ENCODE measurements around the gene ADAMTSL1.

Gene ADAMTSL1

GRCh38 chr9:18826248-18826647, 352.3 kb downstream of the ADAMTSL1 start:
- TF ChIP-seq ZNF521 (tag by site-specific recombination; IDR thresholded peaks at IDR 0.05), result no peak
- TF ChIP-seq ZNF132 (tag by site-specific recombination; IDR thresholded peaks at IDR 0.05; ENCODE audit: borderline replicate concordance), result no peak
- no peak for TF ChIP-seq ZNF704 (tag by site-specific recombination; IDR thresholded peaks at IDR 0.05)
- TF ChIP-seq ZNF112 (tag by site-specific recombination; IDR thresholded peaks at IDR 0.05), result no peak
- no peak for TF ChIP-seq ZNF302 (tag by site-specific recombination; IDR thresholded peaks at IDR 0.05; ENCODE audit: low read depth)
- no peak for TF ChIP-seq ZNF292 (tag by site-specific recombination; IDR thresholded peaks at IDR 0.05; ENCODE audit: borderline replicate concordance, low read depth)
- no peak for TF ChIP-seq ZBTB20 (tag by site-specific recombination; IDR thresholded peaks at IDR 0.05)
- no peak for TF ChIP-seq HOXC10 (CRISPR knock-in tag; IDR thresholded peaks at IDR 0.05)
- TF ChIP-seq ZIC2 (tag by site-specific recombination; IDR thresholded peaks at IDR 0.05), result peak; percentile 95
- TF ChIP-seq ZNF114 (tag by site-specific recombination; IDR thresholded peaks at IDR 0.05), result no peak
- TF ChIP-seq ZBTB17 (tag by site-specific recombination; IDR thresholded peaks at IDR 0.05), result 0 out of 2 replicates have a peak, but pooled peaks have one; percentile 12
- Histone ChIP-seq H3K4me1 (ENCODE audit: control insufficient read depth, insufficient read depth, low read length) (peaks cover 8% of the 10 kb centered on the region), H3K4me3 (ENCODE audit: low read depth, low read length) (no peak overlapping the region), H3K9me3 (ENCODE audit: control insufficient read depth, insufficient read depth, low read depth, low read length) (no peaks in the 10 kb centered on the region), H3K36me3 (ENCODE audit: control insufficient read depth in 2 of 2, insufficient read depth in 1 of 2, low read length in 2 of 2) (no peaks in the 10 kb centered on the region), H3K27ac (ENCODE audit: extremely low read depth, low read depth, low read length) (no peak overlapping the region)
- ChIA-PET CTCF (interaction anchor here (0.6 to 0.9 kb wide), 5 partner anchors 34 to 562 kb away, joined by 3 to 4 read pairs (median 3); no protein-coding TSS in a partner anchor), POLR2A (no interaction called here)

GRCh38 chr9:18829066-18829465, 355.1 kb downstream of the ADAMTSL1 start:
- H3K4me3 ChIP-seq (ENCODE audit: low read depth, low read length), result no peak overlapping the region
- POLR2A ChIA-PET, result interaction anchor here (1.5 kb wide), 1 partner anchor 148 kb away, joined by 3 read pairs; no protein-coding TSS in a partner anchor
- H3K9me3 ChIP-seq (ENCODE audit: control insufficient read depth, insufficient read depth, low read depth, low read length), result no peaks in the 10 kb centered on the region
- H3K27ac ChIP-seq (ENCODE audit: extremely low read depth, low read depth, low read length), result no peak overlapping the region
- H3K4me1 ChIP-seq (ENCODE audit: control insufficient read depth, insufficient read depth, low read length), result peaks cover 5% of the 10 kb centered on the region; the same call in 1 of the 2 replicates
- H3K36me3 ChIP-seq (ENCODE audit: control insufficient read depth in 2 of 2, insufficient read depth in 1 of 2, low read length in 2 of 2), result no peaks in the 10 kb centered on the region
- CTCF ChIA-PET, result no interaction called here
- no peak for TF ChIP-seq MYNN (tag by site-specific recombination; IDR thresholded peaks at IDR 0.05; ENCODE audit: borderline replicate concordance)

GRCh38 chr9:18829873-18830272, 355.9 kb downstream of the ADAMTSL1 start:
- H3K9me3 ChIP-seq (ENCODE audit: control insufficient read depth, insufficient read depth, low read depth, low read length), result no peaks in the 10 kb centered on the region
- ChIA-PET CTCF (interaction anchor here (0.6 kb wide), 1 partner anchor 357 kb away, joined by 5 read pairs; no protein-coding TSS in a partner anchor), POLR2A (interaction anchor here (1.5 kb wide), 1 partner anchor 147 kb away, joined by 3 read pairs; no protein-coding TSS in a partner anchor)
- no peak overlapping the region for H3K27ac ChIP-seq (ENCODE audit: extremely low read depth, low read depth, low read length)
- no peaks in the 10 kb centered on the region for H3K36me3 ChIP-seq (ENCODE audit: control insufficient read depth in 2 of 2, insufficient read depth in 1 of 2, low read length in 2 of 2)
- no peak overlapping the region for H3K4me3 ChIP-seq (ENCODE audit: low read depth, low read length)
- peaks cover 5% of the 10 kb centered on the region; the same call in 1 of the 2 replicates for H3K4me1 ChIP-seq (ENCODE audit: control insufficient read depth, insufficient read depth, low read length)
- TF ChIP-seq ATF2 (tag by site-specific recombination; IDR thresholded peaks at IDR 0.05; ENCODE audit: low read depth), result no peak
- peak; percentile 51 for TF ChIP-seq ZFHX2 (tag by site-specific recombination; conservative IDR thresholded peaks at IDR 0.05)
- TF ChIP-seq ZNF449 (tag by site-specific recombination; IDR thresholded peaks at IDR 0.05), result 0 out of 2 replicates have a peak, but pooled peaks have one; percentile 37
- no peak for TF ChIP-seq SETDB1 (IDR thresholded peaks at IDR 0.05; ENCODE audit: insufficient read length, low read length)
- TF ChIP-seq TCF7L2 (IDR thresholded peaks at IDR 0.05; ENCODE audit: borderline replicate concordance, low read depth, low read length), result no peak
- no peak for TF ChIP-seq ZBTB6 (tag by site-specific recombination; IDR thresholded peaks at IDR 0.05)
- TF ChIP-seq HOXC10 (CRISPR knock-in tag; IDR thresholded peaks at IDR 0.05), result no peak
- TF ChIP-seq ZNF24 (tag by site-specific recombination; IDR thresholded peaks at IDR 0.05), result no peak
- TF ChIP-seq BCL11A (tag by site-specific recombination; IDR thresholded peaks at IDR 0.05; ENCODE audit: low read depth), result no peak
- TF ChIP-seq ZNF658 (tag by site-specific recombination; IDR thresholded peaks at IDR 0.05), result no peak
- no peak for TF ChIP-seq ZNF626 (tag by site-specific recombination; IDR thresholded peaks at IDR 0.05)
- TF ChIP-seq ZBTB11 (tag by site-specific recombination; conservative IDR thresholded peaks at IDR 0.05; ENCODE audit: low read depth), result no peak
- TF ChIP-seq ZNF660 (tag by site-specific recombination; IDR thresholded peaks at IDR 0.05), result no peak
